Endothelial cell of umbilical vein (primary cell): ENCODE measurements around the gene CENPP. TPM values are rescaled to one million over a fixed set of nuclear protein-coding genes. Genes with fewer than 3 reads are reported as not detected.

Experiments used
- BruUV-seq: library from RNA; stranded (reverse); fragments of 400-500 nt; replicated peaks from 2 replicates; lab custom pipeline; 2021; lab: Mats Ljungman, UMichigan
- CTCF ChIA-PET: fragments of 300-600, 350-600 bp; sonication (Branson Sonifier 250); formaldehyde crosslinking; loops from one replicate; lab custom pipeline; 2021; ENCODE audit warnings: antibody characterized with exemption, inconsistent platforms; lab: Charles Lee
- POLR2A ChIA-PET: fragments of 300-600, 350-600 bp; sonication (Branson Sonifier 250); formaldehyde crosslinking; loops from one replicate; lab custom pipeline; 2021; ENCODE audit warnings: antibody characterized with exemption, inconsistent platforms; lab: Charles Lee
- DNase-seq: peaks from one replicate; pipeline ENCODE4 v3.0.0-alpha.2; 2011; ENCODE audit warnings: low read depth, low spot score
- FAIRE-seq: peaks from 2 replicates; lab custom pipeline; 2011; peaks lifted over from hg19 to GRCh38; lab: Jason Lieb, UNC
- H2AFZ ChIP-seq: 2 replicates; pipeline ENCODE4 v1.6.0; 2012; ENCODE audit warnings: low read depth, low read length, control low read depth, inconsistent platforms
- H3K27ac ChIP-seq: 2 replicates; pipeline ENCODE4 v1.5.1; 2011; ENCODE audit warnings: low read depth, mild to moderate bottlenecking, control low read depth, low read length, moderate library complexity; ENCODE audit not compliant: insufficient read depth
- H3K27me3 ChIP-seq, 2 experiments: 2 replicates each; pipeline versions ENCODE4 v1.6.0 to v1.6.1; 2011; ENCODE audit warnings: low read length in 2 of 2, mixed read lengths in 1 of 2; ENCODE audit not compliant: control insufficient read depth in 2 of 2, insufficient read depth in 2 of 2
- H3K36me3 ChIP-seq, 2 experiments: 2 replicates in 1 of 2; 3 replicates in 1 of 2; pipeline ENCODE4 v1.5.1; 2011; ENCODE audit warnings: low read length in 2 of 2, mild to moderate bottlenecking in 1 of 2, moderate library complexity in 1 of 2; ENCODE audit not compliant: control insufficient read depth in 2 of 2, insufficient read depth in 2 of 2; ENCODE audit errors: extremely low read depth in 1 of 2
- H3K4me1 ChIP-seq: 3 replicates; pipeline ENCODE4 v1.5.1; 2011; ENCODE audit warnings: mild to moderate bottlenecking, low read length; ENCODE audit not compliant: control insufficient read depth, insufficient read depth; ENCODE audit errors: extremely low read depth
- H3K4me2 ChIP-seq: 2 replicates; pipeline ENCODE4 v1.6.1; 2011; ENCODE audit warnings: low read length, control low read depth, mixed read lengths; ENCODE audit not compliant: insufficient read depth
- H3K4me3 ChIP-seq, 3 experiments: fragments of 200-600 bp in 1 of 3; sonication (generic), shearing (Covaris generic) in 1 of 3; replicated peaks in 1 of 3; 2 replicates each; pipeline ENCODE4 v1.5.1; 2011 to 2016; ENCODE audit warnings: control low read depth in 3 of 3, low read length in 3 of 3, mild to moderate bottlenecking in 2 of 3, inconsistent platforms in 1 of 3, low read depth in 1 of 3, moderate library complexity in 1 of 3; ENCODE audit not compliant: insufficient read depth in 1 of 3
- H3K79me2 ChIP-seq: 2 replicates; pipeline ENCODE4 v1.6.0; 2012; ENCODE audit warnings: low read length, inconsistent platforms; ENCODE audit not compliant: control insufficient read depth, insufficient read depth
- H3K9ac ChIP-seq: replicated peaks from 2 replicates; pipeline ENCODE3; 2011; ENCODE audit warnings: low read length, control low read depth; ENCODE audit not compliant: insufficient read depth; ENCODE audit errors: extremely low read depth
- H3K9me1 ChIP-seq: replicated peaks from 3 replicates; pipeline ENCODE4 v1.6.0; 2011; ENCODE audit warnings: mild to moderate bottlenecking, low read length; ENCODE audit not compliant: control insufficient read depth, insufficient read depth; ENCODE audit errors: extremely low read depth
- H3K9me3 ChIP-seq: replicated peaks from 2 replicates; pipeline ENCODE4 v1.5.1; 2012; ENCODE audit warnings: low read length, inconsistent platforms; ENCODE audit not compliant: control insufficient read depth, insufficient read depth
- H4K20me1 ChIP-seq: replicated peaks from 2 replicates; pipeline ENCODE3; 2011; ENCODE audit warnings: mild to moderate bottlenecking, low read length; ENCODE audit not compliant: control insufficient read depth, insufficient read depth; ENCODE audit errors: extremely low read depth
- EZH2 ChIP-seq: IDR thresholded peaks from 2 replicates; pipeline ENCODE4 v1.6.1; 2012; ENCODE audit warnings: borderline replicate concordance, low read depth, mild to moderate bottlenecking, moderate library complexity, low read length, inconsistent platforms; ENCODE audit not compliant: severe bottlenecking
- FOS ChIP-seq: IDR thresholded peaks from 2 replicates; pipeline ENCODE4 v1.6.1; 2011; ENCODE audit warnings: mild to moderate bottlenecking, low read length, moderate library complexity, borderline replicate concordance; ENCODE audit not compliant: insufficient read depth
- GATA2 ChIP-seq: IDR thresholded peaks from 2 replicates; pipeline ENCODE4 v1.7.0; 2011; ENCODE audit warnings: low read depth, mild to moderate bottlenecking, moderate library complexity, mixed read lengths, low read length; ENCODE audit not compliant: insufficient read length, insufficient read depth
- JUN ChIP-seq: IDR thresholded peaks from 2 replicates; pipeline ENCODE4 v1.6.1; 2011; ENCODE audit warnings: borderline replicate concordance, low read depth; ENCODE audit not compliant: insufficient read length, insufficient read depth
- MYC ChIP-seq: IDR thresholded peaks from one replicate; pipeline ENCODE4 v1.6.1; 2011; ENCODE audit warnings: mild to moderate bottlenecking, low read depth, low read length
- POLR2A ChIP-seq: IDR thresholded peaks from 2 replicates; pipeline ENCODE4 v1.6.1; 2012; ENCODE audit warnings: low read depth, mild to moderate bottlenecking, control low read depth, low read length
- POLR2AphosphoS5 ChIP-seq: IDR thresholded peaks from 2 replicates; pipeline ENCODE4 v1.6.1; 2012; ENCODE audit warnings: low read depth, mild to moderate bottlenecking, control low read depth, low read length, moderate library complexity; ENCODE audit not compliant: insufficient read depth
- dilution Hi-C: fragments of 300-500 bp; cut with MboI; formaldehyde crosslinking; loops from one replicate; pipeline ENCODE4 v1.15.0; 2019; ENCODE audit warnings: low sequenced_read_pairs; ENCODE audit not compliant: extremely low pct_ligation_motif_present
- intact Hi-C: fragments of 100-400 bp; cut with micrococcal nuclease; formaldehyde crosslinking; loops from one replicate; pipeline ENCODE4 v1.10.0; 2022
- polyA plus RNA-seq, 4 experiments: library from polyadenylated mRNA; depleted of rRNA in 3 of 4; stranded (reverse) in 3 of 4; unstranded in 1 of 4; fragments of >200 nt; gene quantifications; 2 replicates each; pipeline versions ENCODE4 v1.2.1 to v1.2.3, GENCODE V29; 2011 to 2012; ENCODE audit warnings: missing spikeins in 1 of 4
- total RNA-seq: library from RNA; stranded (reverse); gene quantifications from 2 replicates; pipeline ENCODE4 v1.2.3, GENCODE V29; 2021
- TF ChIP-seq, protein P1 (sequence below), 2 donors: IDR thresholded peaks; 1 replicate in 1 of 2; 2 replicates in 1 of 2; pipeline ENCODE4 v1.5.1; 2011; ENCODE audit warnings: low read length in 2 of 2, mild to moderate bottlenecking in 2 of 2, moderate library complexity in 2 of 2, control low read depth in 1 of 2, inconsistent platforms in 1 of 2, low read depth in 1 of 2; ENCODE audit not compliant: insufficient read depth in 1 of 2; ENCODE audit errors: extremely low read depth in 1 of 2
- TF ChIP-seq, protein P2 (sequence below): IDR thresholded peaks from 2 replicates; pipeline ENCODE4 v1.6.1; 2011; ENCODE audit not compliant: insufficient read depth, insufficient read length

CENPP gene
- total and polyA plus RNA-seq, 2 donors (not counting 3 experiments of a cell fraction or from before 2014, with no cell fraction given) = 1.2 to 12.0 TPM

DNA sequence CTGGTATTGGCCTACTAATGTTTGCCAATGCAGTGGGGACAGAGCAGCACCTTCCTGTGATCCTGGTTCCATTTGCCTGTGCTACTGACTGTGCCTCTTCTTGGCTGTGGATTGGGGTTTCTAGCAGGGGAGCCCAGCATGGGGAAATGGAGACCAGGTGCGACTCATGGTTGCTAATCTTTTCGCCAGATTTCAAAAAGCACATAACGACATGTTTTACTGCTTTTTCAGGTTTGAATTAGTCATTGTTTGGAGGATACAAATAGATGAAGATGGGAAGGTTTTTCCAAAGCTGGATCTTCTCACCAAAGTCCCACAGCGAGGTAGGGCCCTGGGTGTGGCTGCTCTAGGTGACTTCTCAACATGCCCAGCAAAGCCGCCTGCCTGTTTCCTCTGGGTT, 286.5 kb downstream of the CENPP start:
- dilution Hi-C loops (no loop called here), intact Hi-C loops (no loop called here)
- no peak for DNase-seq
- Histone ChIP-seq H3K9me1 (no peaks in the 10 kb centered on the region), H3K9me3 (no peaks in the 10 kb centered on the region), H3K79me2 (no peaks in the 10 kb centered on the region), H4K20me1 (no peaks in the 10 kb centered on the region), H3K27me3 (no peaks in the 10 kb centered on the region), H3K36me3 (peaks cover 6 to 26% of the 10 kb centered on the region in 2 experiments), H3K9ac (no peak overlapping the region), H3K4me3 (no peak overlapping the region), H2AFZ (no peak overlapping the region), H3K4me1 (no peaks in the 10 kb centered on the region), H3K27ac (no peak overlapping the region), H3K4me2 (no peak overlapping the region)
- ChIA-PET POLR2A (no interaction called here), CTCF (no interaction called here)
- FAIRE-seq = no peak
- TF ChIP-seq MYC (no peak), FOS (no peak), POLR2A (no peak), POLR2AphosphoS5 (no peak), EZH2 (no peak)
- TF ChIP-seq, protein P1, sequence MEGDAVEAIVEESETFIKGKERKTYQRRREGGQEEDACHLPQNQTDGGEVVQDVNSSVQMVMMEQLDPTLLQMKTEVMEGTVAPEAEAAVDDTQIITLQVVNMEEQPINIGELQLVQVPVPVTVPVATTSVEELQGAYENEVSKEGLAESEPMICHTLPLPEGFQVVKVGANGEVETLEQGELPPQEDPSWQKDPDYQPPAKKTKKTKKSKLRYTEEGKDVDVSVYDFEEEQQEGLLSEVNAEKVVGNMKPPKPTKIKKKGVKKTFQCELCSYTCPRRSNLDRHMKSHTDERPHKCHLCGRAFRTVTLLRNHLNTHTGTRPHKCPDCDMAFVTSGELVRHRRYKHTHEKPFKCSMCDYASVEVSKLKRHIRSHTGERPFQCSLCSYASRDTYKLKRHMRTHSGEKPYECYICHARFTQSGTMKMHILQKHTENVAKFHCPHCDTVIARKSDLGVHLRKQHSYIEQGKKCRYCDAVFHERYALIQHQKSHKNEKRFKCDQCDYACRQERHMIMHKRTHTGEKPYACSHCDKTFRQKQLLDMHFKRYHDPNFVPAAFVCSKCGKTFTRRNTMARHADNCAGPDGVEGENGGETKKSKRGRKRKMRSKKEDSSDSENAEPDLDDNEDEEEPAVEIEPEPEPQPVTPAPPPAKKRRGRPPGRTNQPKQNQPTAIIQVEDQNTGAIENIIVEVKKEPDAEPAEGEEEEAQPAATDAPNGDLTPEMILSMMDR (IDR thresholded peaks at IDR 0.05; ENCODE audit: extremely low read depth in 1 of 2, insufficient read depth in 1 of 2, low read depth in 1 of 2, low read length in 2 of 2) = no peak
- no TSS peak for BruUV-seq

DNA sequence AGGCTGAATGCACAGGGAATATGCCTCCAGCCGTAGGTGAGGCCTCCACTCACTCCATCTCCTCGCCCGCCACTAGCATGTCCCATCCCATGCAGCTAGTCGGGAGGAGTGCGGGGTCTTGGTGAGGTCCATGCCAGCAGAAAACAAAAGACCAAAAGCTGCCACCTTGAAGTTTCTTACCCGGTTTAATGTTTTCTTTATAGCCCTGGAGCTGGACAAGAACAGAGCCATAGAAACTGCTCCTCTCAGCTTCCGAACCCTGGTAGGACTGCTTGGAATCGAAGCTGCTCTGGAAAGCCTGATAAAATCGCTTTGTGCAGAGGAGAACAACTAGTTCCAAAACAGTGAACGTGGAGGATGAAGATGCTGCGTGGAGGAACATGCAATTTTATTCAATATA, 287.1 kb downstream of the CENPP start:
- no peak overlapping the region for H3K9ac ChIP-seq
- DNase-seq (no peak), FAIRE-seq (no peak)
- no peaks in the 10 kb centered on the region for H4K20me1 ChIP-seq
- H3K27ac ChIP-seq = no peak overlapping the region
- dilution Hi-C loops = no loop called here
- no peaks in the 10 kb centered on the region for H3K9me3 ChIP-seq
- CTCF ChIA-PET = no interaction called here
- H2AFZ ChIP-seq = no peak overlapping the region
- no peak for TF ChIP-seq GATA2
- TF ChIP-seq EZH2 = no peak
- TF ChIP-seq FOS = no peak
- TF ChIP-seq MYC = no peak
- TF ChIP-seq POLR2AphosphoS5 = no peak
- no peak for TF ChIP-seq JUN
- TF ChIP-seq, protein P1 (IDR thresholded peaks at IDR 0.05; ENCODE audit: extremely low read depth in 1 of 2, insufficient read depth in 1 of 2, low read depth in 1 of 2, low read length in 2 of 2) = no peak
- TF ChIP-seq, protein P2, sequence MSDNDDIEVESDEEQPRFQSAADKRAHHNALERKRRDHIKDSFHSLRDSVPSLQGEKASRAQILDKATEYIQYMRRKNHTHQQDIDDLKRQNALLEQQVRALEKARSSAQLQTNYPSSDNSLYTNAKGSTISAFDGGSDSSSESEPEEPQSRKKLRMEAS = no peak
- no peak for TF ChIP-seq POLR2A
- no peak overlapping the region for H3K4me3 ChIP-seq
- intact Hi-C loops = no loop called here
- peaks cover 10 to 29% of the 10 kb centered on the region in 2 experiments for H3K36me3 ChIP-seq
- POLR2A ChIA-PET = no interaction called here
- BruUV-seq = no TSS peak
- no peaks in the 10 kb centered on the region for H3K27me3 ChIP-seq
- no peak overlapping the region for H3K4me2 ChIP-seq
- H3K79me2 ChIP-seq = no peaks in the 10 kb centered on the region
- no peaks in the 10 kb centered on the region for H3K9me1 ChIP-seq
- no peaks in the 10 kb centered on the region for H3K4me1 ChIP-seq
